GM12891 (cell line): ENCODE data around the gene TP53I3.

Source experiments
- DNase-seq: peaks from one replicate; pipeline ENCODE4 v3.0.0; 2011; ENCODE audit warnings: low spot score; ENCODE audit not compliant: insufficient read length
- FAIRE-seq: peaks from 2 replicates; lab custom pipeline; 2011; peaks lifted over from hg19 to GRCh38; lab: Jason Lieb, UNC
- PAX5 ChIP-seq: IDR thresholded peaks from 2 replicates; pipeline ENCODE4 v1.6.1; 2011; ENCODE audit warnings: low read length, moderate library complexity, mild to moderate bottlenecking; ENCODE audit not compliant: insufficient read depth, severe bottlenecking
- POLR2A ChIP-seq: IDR thresholded peaks from 2 replicates; pipeline ENCODE4 v1.6.1; 2011; ENCODE audit warnings: low read depth, low read length, control low read depth
- POLR2AphosphoS5 ChIP-seq: IDR thresholded peaks from 2 replicates; pipeline ENCODE4 v1.6.1; 2011; ENCODE audit warnings: low read depth, low read length, control low read depth
- POU2F2 ChIP-seq: IDR thresholded peaks from 2 replicates; pipeline ENCODE4 v1.6.1; 2011; ENCODE audit warnings: low read depth, mild to moderate bottlenecking, control low read depth, low read length, moderate library complexity
- SPI1 ChIP-seq: IDR thresholded peaks from 2 replicates; pipeline ENCODE4 v1.6.1; 2011; ENCODE audit warnings: low read depth, low read length, control low read depth
- TAF1 ChIP-seq: IDR thresholded peaks from 2 replicates; pipeline ENCODE4 v1.6.1; 2011; ENCODE audit warnings: low read depth, low read length, control low read depth

Gene TP53I3

DNA sequence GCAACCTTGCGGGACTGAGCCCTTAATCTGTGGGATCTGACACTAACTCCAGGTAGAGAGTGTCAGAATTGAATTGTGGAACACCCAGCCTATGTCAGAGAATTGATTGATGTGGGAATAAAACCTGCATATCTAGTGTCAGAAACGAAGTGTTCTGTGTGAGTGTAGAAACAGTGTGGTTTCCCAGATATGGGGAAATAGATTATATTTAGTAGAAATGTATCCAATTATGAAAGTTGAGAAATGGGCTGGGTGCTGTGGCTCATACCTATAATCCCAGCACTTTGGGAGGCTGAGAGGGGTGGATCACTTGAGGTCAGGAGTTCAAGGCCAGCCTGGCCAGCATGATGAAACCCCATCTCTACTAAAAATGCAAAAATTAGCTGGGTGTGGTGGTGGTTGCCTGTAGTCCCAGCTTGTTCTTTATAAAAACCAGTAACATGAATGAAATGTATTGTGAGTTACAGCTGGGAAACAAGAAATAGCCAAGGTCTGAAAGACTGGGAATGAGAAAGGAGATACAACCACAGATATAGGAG lies 4.3 kb upstream of the TP53I3 start:
- no peak for DNase-seq
- no peak for TF ChIP-seq SPI1
- no peak for TF ChIP-seq PAX5
- TF ChIP-seq POLR2A, result no peak
- no peak for TF ChIP-seq TAF1
- TF ChIP-seq POU2F2, result no peak
- TF ChIP-seq POLR2AphosphoS5, result no peak
- FAIRE-seq, result no peak

DNA sequence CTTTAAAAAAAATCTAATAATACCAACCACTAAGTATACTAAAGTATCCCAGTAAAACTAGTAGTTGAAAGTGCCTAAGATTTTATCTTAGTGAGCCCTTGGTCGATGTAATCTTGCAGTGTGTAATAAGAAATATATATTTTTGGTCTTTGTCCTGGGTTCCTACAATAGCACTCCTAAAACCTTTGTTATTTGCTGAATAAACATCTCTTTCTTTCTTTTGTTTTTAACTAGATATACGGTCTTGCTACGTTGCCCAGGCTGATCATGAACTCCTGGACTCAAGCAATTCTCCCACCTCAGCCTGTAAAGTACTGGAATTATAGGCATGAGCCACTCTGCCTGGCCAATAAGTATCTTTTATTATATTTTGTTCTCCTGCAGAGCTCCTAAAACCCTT lies 2.4 kb upstream of the TP53I3 start:
- no peak for FAIRE-seq
- no peak for TF ChIP-seq SPI1
- TF ChIP-seq POU2F2, result no peak
- TF ChIP-seq TAF1, result no peak
- no peak for TF ChIP-seq PAX5
- no peak for TF ChIP-seq POLR2A
- TF ChIP-seq POLR2AphosphoS5, result no peak
- no peak for DNase-seq

DNA sequence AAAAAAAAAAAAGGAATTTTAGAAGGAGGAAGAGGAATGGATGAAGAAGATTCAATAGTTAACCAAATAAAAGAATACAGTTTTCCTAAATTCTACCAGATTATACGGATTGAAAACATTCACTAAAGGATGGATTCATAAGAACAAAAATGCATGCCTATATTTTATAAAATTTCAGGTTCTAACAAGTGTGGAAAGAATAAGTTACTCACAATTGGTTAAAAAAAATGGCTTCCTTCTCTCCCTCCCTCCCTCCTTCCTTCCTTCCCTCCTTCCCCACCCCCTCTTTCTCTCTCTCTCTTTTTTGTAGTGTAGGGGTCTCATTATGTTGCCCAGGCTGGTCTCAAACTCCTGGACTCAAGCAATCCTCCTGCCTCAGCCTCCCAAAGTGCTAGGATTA lies 1.6 kb upstream of the TP53I3 start:
- no peak for FAIRE-seq
- no peak for DNase-seq
- no peak for TF ChIP-seq TAF1
- no peak for TF ChIP-seq POU2F2
- no peak for TF ChIP-seq POLR2A
- no peak for TF ChIP-seq SPI1
- TF ChIP-seq POLR2AphosphoS5, result no peak
- TF ChIP-seq PAX5, result no peak

- no peak for TF ChIP-seq POLR2A
- TF ChIP-seq PAX5, result no peak
- no peak for TF ChIP-seq SPI1
- TF ChIP-seq TAF1, result no peak
- TF ChIP-seq POLR2AphosphoS5, result no peak
- no peak for TF ChIP-seq POU2F2
- DNase-seq (no peak), FAIRE-seq (no peak)
Measured at GRCh38 chr2:24085200-24085489, 511 bp upstream of the TP53I3 start.

DNA sequence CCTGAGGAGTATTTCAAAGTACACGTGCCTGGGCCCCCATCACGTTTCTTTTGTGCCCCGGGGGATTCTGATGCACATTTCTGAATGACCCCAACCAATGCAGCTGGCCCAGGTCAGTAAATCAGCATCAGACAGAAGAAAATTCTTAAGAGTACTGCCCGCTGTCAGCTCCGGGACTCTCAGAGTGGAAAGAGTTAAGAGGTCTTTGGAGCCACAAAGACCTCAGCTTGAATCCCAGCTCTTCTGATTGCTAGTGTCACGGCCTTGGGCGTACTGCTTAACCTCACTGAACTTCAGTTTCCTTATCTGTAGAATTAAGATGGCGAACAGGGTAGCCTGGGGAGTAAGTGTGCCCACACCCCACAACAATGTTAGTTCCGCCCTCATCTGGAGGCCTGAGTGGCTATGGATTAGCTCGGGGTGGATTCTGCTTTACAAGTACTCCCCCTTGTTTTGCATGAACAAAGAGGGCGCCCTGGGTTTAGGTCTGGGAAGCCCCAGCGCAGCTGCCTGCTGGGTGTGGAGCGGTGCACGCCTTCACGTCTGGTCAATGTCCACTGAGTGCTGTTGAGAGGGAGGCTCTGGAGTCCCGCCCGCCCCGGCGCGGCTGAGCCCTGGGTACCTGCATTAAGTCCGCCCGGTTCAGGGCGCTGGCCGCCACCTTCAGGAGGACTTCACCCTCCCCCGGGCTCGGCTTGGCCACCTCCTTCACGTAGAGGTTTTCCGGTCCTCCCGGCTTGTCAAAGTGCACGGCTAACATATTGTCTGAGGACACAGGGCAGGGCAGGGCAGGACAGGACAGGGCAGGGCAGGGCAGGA lies 858 bp downstream of the TP53I3 start:
- peak; percentile 92 for FAIRE-seq
- TF ChIP-seq PAX5, result no peak
- TF ChIP-seq POLR2AphosphoS5, result peak; percentile 59; the same call in 1 of the 2 replicates
- peak; percentile 61 for TF ChIP-seq POLR2A
- peak; percentile 39; the same call in 1 of the 2 replicates for TF ChIP-seq TAF1
- peak; percentile 76 for TF ChIP-seq POU2F2
- TF ChIP-seq SPI1, result peak; percentile 41; the same call in 1 of the 2 replicates
- DNase-seq, result peak; percentile 80

- TF ChIP-seq PAX5, result no peak
- TF ChIP-seq POLR2AphosphoS5, result no peak
- TF ChIP-seq TAF1, result no peak
- no peak for TF ChIP-seq SPI1
- TF ChIP-seq POLR2A, result no peak
- no peak for TF ChIP-seq POU2F2
- FAIRE-seq, result no peak
Measured at GRCh38 chr2:24082787-24083566, 1.7 kb downstream of the TP53I3 start.

DNA sequence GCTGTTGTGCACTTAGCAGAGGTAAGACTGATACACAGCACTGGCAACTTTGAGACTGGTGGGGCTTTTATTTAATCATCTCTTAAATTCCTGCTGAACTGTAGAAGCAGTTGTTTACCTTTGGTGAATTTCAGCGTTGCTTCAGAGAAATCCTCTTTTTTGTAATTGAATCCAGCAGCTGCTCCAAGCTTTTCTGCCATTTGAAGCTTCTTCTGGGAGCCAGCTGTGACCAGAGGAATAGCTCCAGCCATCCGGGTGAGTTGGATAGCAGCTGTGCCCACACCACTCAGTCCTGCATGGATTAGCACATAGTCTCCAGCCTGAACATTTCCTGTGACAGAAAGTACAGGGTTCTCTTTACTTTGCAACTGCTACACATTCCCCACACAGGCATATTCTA lies 3.9 kb downstream of the TP53I3 start:
- DNase-seq (no peak), FAIRE-seq (no peak)
- TF ChIP-seq SPI1 (no peak), POLR2A (no peak), POU2F2 (no peak), PAX5 (no peak), POLR2AphosphoS5 (no peak), TAF1 (no peak)

More at GRCh38 chr2:24082787-24083566, 1.7 kb downstream of the TP53I3 start:
- no peak for DNase-seq

- no peak for DNase-seq
- no peak for FAIRE-seq
- no peak for TF ChIP-seq SPI1
- no peak for TF ChIP-seq POU2F2
Measured at GRCh38 chr2:24077879-24078278, 6.8 kb downstream of the TP53I3 start.

- DNase-seq (no peak), FAIRE-seq (no peak)
- TF ChIP-seq TAF1 (no peak), POLR2A (no peak), POLR2AphosphoS5 (no peak), POU2F2 (no peak), PAX5 (no peak), SPI1 (no peak)
Measured at GRCh38 chr2:24077535-24077877, 7.1 kb downstream of the TP53I3 start.
